Measurements from ENCODE around the gene PPP4R3A. TPM values are rescaled to one million over a fixed set of nuclear protein-coding genes. Genes with fewer than 3 reads are reported as not detected.

The PPP4R3A gene
- total RNA-seq, 1 donor from 2014 or later: 79.5 TPM

DNA sequence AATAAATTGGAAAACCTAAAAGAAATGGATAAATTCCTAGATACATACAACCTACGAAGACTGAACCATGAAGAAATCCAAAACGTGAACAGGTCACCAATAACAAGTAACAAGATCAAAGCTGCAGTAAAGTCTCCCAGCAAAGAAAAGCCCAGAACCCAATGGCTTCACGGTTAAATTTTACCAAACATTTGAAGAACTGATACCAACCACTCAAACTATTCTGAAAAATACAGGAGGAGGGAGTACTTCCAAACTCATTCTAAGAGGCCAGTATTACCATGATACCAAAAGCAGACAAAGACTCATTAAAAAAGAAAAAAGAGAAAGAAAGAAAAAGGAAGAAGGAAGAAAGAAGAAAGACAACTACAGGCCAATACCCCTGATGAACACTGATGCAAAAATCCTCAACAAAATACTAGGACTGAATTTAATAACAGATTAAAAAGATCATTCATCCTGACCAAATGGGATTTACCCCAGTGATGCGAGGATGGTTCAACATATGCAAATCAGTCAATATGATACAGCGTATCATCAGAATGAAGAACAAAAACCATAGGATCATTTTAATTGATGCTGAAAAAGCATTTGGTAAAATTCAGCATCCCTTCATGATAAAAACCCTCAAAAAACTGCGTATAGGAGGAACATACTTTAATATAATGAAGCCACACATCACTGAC lies 65.6 kb downstream of the PPP4R3A start:
- Mint-ChIP-seq H3K27ac (ENCODE audit: unreplicated experiment) (no peak overlapping the region), H3K4me1 (ENCODE audit: low read depth, unreplicated experiment) (no peaks in the 10 kb centered on the region), H3K27me3 (ENCODE audit: low read depth, unreplicated experiment) (peaks cover 4% of the 10 kb centered on the region), H3K9me3 (ENCODE audit: unreplicated experiment) (peaks cover 8% of the 10 kb centered on the region), H3K36me3 (ENCODE audit: low read depth, unreplicated experiment) (peaks cover 2% of the 10 kb centered on the region), H3K4me3 (ENCODE audit: unreplicated experiment) (no peak overlapping the region)
- no peak overlapping the region for H3K4me3 ChIP-seq (ENCODE audit: insufficient read depth, low read depth, low read length)
- H3K36me3 ChIP-seq (ENCODE audit: insufficient read depth, low read length): no peaks in the 10 kb centered on the region
- peaks cover 2% of the 10 kb centered on the region for H3K9me3 ChIP-seq (ENCODE audit: insufficient read depth, low read depth, low read length)
- no peaks in the 10 kb centered on the region for H3K79me2 ChIP-seq (ENCODE audit: insufficient read depth, low read length)
- no peaks in the 10 kb centered on the region for H4K20me1 ChIP-seq (ENCODE audit: insufficient read depth, low read length)
- no peak for TF ChIP-seq EZH2 (IDR thresholded peaks at IDR 0.05; ENCODE audit: insufficient read depth, low read length)
- TF ChIP-seq CTCF (IDR thresholded peaks at IDR 0.05; ENCODE audit: insufficient read depth, low read depth, low read length): no peak
- no peak overlapping the region for H3K27ac ChIP-seq (ENCODE audit: low read depth, low read length)
- no peak overlapping the region for H2AFZ ChIP-seq (ENCODE audit: low read depth, low read length)
- DNase-seq (ENCODE audit: low read depth) (no peak), FAIRE-seq (no peak)
- no peak overlapping the region for H3K9ac ChIP-seq (ENCODE audit: low read length)
- no peak overlapping the region for H3K4me2 ChIP-seq (ENCODE audit: low read length)
- H3K27me3 ChIP-seq (ENCODE audit: insufficient read depth, low read length): no peaks in the 10 kb centered on the region
- H3K4me1 ChIP-seq (ENCODE audit: insufficient read depth, low read length): no peaks in the 10 kb centered on the region

DNA sequence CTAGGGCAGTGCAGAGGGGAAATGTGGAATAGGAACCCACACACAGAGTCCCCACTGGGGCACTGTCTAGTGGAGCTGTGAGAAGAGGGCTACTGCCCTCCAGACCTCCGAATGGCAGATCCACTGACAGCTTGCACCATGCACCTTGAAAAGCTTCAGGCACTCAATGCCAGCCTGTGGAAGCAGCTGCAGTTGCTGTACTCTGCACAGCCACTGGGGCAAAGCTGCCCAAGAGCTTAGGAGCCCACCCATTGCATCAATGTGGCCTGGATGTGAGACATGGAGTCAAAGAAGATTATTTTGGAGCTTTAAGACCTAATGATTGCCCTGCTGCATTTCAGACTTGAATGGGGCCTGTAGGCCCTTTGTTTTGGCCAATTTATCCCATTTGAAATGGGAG lies 70.8 kb downstream of the PPP4R3A start:
- FAIRE-seq (no peak), DNase-seq (ENCODE audit: low read depth) (no peak)
- H3K4me3 ChIP-seq (ENCODE audit: insufficient read depth, low read depth, low read length): no peak overlapping the region
- no peaks in the 10 kb centered on the region for H4K20me1 ChIP-seq (ENCODE audit: insufficient read depth, low read length)
- H3K4me1 Mint-ChIP-seq (ENCODE audit: low read depth, unreplicated experiment): no peaks in the 10 kb centered on the region
- peaks cover 3% of the 10 kb centered on the region for H3K9me3 ChIP-seq (ENCODE audit: insufficient read depth, low read depth, low read length)
- no peak overlapping the region for H3K4me3 Mint-ChIP-seq (ENCODE audit: unreplicated experiment)
- H3K27ac Mint-ChIP-seq (ENCODE audit: unreplicated experiment): no peak overlapping the region
- H3K36me3 ChIP-seq (ENCODE audit: insufficient read depth, low read length): no peaks in the 10 kb centered on the region
- no peak overlapping the region for H3K27ac ChIP-seq (ENCODE audit: low read depth, low read length)
- no peaks in the 10 kb centered on the region for H3K27me3 Mint-ChIP-seq (ENCODE audit: low read depth, unreplicated experiment)
- peaks cover 7% of the 10 kb centered on the region for H3K36me3 Mint-ChIP-seq (ENCODE audit: low read depth, unreplicated experiment)
- no peaks in the 10 kb centered on the region for H3K79me2 ChIP-seq (ENCODE audit: insufficient read depth, low read length)
- no peak overlapping the region for H2AFZ ChIP-seq (ENCODE audit: low read depth, low read length)
- no peak for TF ChIP-seq EZH2 (IDR thresholded peaks at IDR 0.05; ENCODE audit: insufficient read depth, low read length)
- no peak for TF ChIP-seq CTCF (IDR thresholded peaks at IDR 0.05; ENCODE audit: insufficient read depth, low read depth, low read length)
- H3K27me3 ChIP-seq (ENCODE audit: insufficient read depth, low read length): no peaks in the 10 kb centered on the region
- no peak overlapping the region for H3K4me2 ChIP-seq (ENCODE audit: low read length)
- no peaks in the 10 kb centered on the region for H3K4me1 ChIP-seq (ENCODE audit: insufficient read depth, low read length)
- H3K9ac ChIP-seq (ENCODE audit: low read length): no peak overlapping the region
- peaks cover 20% of the 10 kb centered on the region for H3K9me3 Mint-ChIP-seq (ENCODE audit: unreplicated experiment)

- H3K9ac ChIP-seq (ENCODE audit: low read length): no peak overlapping the region
- H3K4me1 Mint-ChIP-seq (ENCODE audit: low read depth, unreplicated experiment): no peaks in the 10 kb centered on the region
Measured at GRCh38 chr14:91438845-91439244, 71.3 kb downstream of the PPP4R3A start.

More at GRCh38 chr14:91438845-91439244, 71.3 kb downstream of the PPP4R3A start:
- Histone ChIP-seq H3K27ac (ENCODE audit: low read depth, low read length) (no peak overlapping the region), H3K79me2 (ENCODE audit: insufficient read depth, low read length) (no peaks in the 10 kb centered on the region), H3K4me2 (ENCODE audit: low read length) (no peak overlapping the region), H4K20me1 (ENCODE audit: insufficient read depth, low read length) (no peaks in the 10 kb centered on the region), H3K27me3 (ENCODE audit: insufficient read depth, low read length) (no peaks in the 10 kb centered on the region), H3K4me1 (ENCODE audit: insufficient read depth, low read length) (no peaks in the 10 kb centered on the region), H3K36me3 (ENCODE audit: insufficient read depth, low read length) (no peaks in the 10 kb centered on the region), H2AFZ (ENCODE audit: low read depth, low read length) (no peak overlapping the region), H3K9me3 (ENCODE audit: insufficient read depth, low read depth, low read length) (peaks cover 3% of the 10 kb centered on the region), H3K4me3 (ENCODE audit: insufficient read depth, low read depth, low read length) (no peak overlapping the region)
- H3K27me3 Mint-ChIP-seq (ENCODE audit: low read depth, unreplicated experiment): no peaks in the 10 kb centered on the region
- H3K27ac Mint-ChIP-seq (ENCODE audit: unreplicated experiment): no peak overlapping the region
- H3K4me3 Mint-ChIP-seq (ENCODE audit: unreplicated experiment): no peak overlapping the region
- peaks cover 20% of the 10 kb centered on the region for H3K9me3 Mint-ChIP-seq (ENCODE audit: unreplicated experiment)
- DNase-seq (ENCODE audit: low read depth): no peak
- FAIRE-seq: no peak
- TF ChIP-seq CTCF (IDR thresholded peaks at IDR 0.05; ENCODE audit: insufficient read depth, low read depth, low read length) (no peak), EZH2 (IDR thresholded peaks at IDR 0.05; ENCODE audit: insufficient read depth, low read length) (no peak)
- peaks cover 7% of the 10 kb centered on the region for H3K36me3 Mint-ChIP-seq (ENCODE audit: low read depth, unreplicated experiment)
